Lung (tissue), 12 donors: ENCODE data around the gene S1PR3. TPM values are rescaled to one million over a fixed set of nuclear protein-coding genes. Genes with fewer than 3 reads are reported as not detected.
A peak's percentile ranks its signal among the peaks of the same experiment; 100 is the strongest.

Experiments
- ATAC-seq: fragments of 200-7000 bp; cut with Tn5 transposase; one replicate; pipeline ENCODE4 v1.9.1; 2020; ENCODE audit warnings: moderate number of reproducible peaks; ENCODE audit not compliant: insufficient read depth, low FRiP score
- DNase-seq, 3 donors: peaks; one replicate each; pipeline ENCODE4 v3.0.0-alpha.2; 2013 to 2017
- H3K27ac ChIP-seq, 2 donors: one replicate each; pipeline ENCODE4 v1.5.1; 2013; ENCODE audit warnings: mild to moderate bottlenecking in 2 of 2, moderate library complexity in 2 of 2, control low read depth in 1 of 2, inconsistent platforms in 1 of 2, low read depth in 1 of 2, low read length in 1 of 2
- H3K27me3 ChIP-seq, 3 donors: one replicate each; pipeline ENCODE4 v1.5.1; 2013; ENCODE audit warnings: low read length in 2 of 3; ENCODE audit not compliant: control insufficient read depth in 3 of 3, insufficient read depth in 3 of 3
- H3K36me3 ChIP-seq, 4 donors: one replicate each; pipeline ENCODE4 v1.5.1; 2013; ENCODE audit warnings: low read length in 4 of 4, mild to moderate bottlenecking in 1 of 4, moderate library complexity in 1 of 4; ENCODE audit not compliant: control insufficient read depth in 4 of 4, insufficient read depth in 4 of 4
- H3K4me1 ChIP-seq, 5 donors: one replicate each; pipeline ENCODE4 v1.5.1; 2013; ENCODE audit warnings: low read length in 5 of 5, mild to moderate bottlenecking in 2 of 5, moderate library complexity in 1 of 5; ENCODE audit not compliant: control insufficient read depth in 5 of 5, insufficient read depth in 5 of 5
- H3K4me3 ChIP-seq: one replicate; pipeline ENCODE4 v1.5.1; 2013; ENCODE audit warnings: mild to moderate bottlenecking, control low read depth, moderate library complexity
- H3K9ac ChIP-seq, 2 donors: one replicate each; pipeline ENCODE4 v1.5.1; 2013; ENCODE audit warnings: low read length in 2 of 2, control low read depth in 1 of 2; ENCODE audit not compliant: insufficient read depth in 1 of 2
- H3K9me3 ChIP-seq, 4 donors: one replicate each; pipeline ENCODE4 v1.5.1; 2013; ENCODE audit warnings: low read length in 3 of 4, mild to moderate bottlenecking in 1 of 4, moderate library complexity in 1 of 4; ENCODE audit not compliant: control insufficient read depth in 4 of 4, insufficient read depth in 3 of 4
- WGBS, 2 donors: extraction: QIAGEN DNeasy Blood & Tissue Kit; methylation state at CpG; one replicate each; pipeline ENCODE4 v1.1.7; 2013; 5-methylcytosine and 5-hydroxymethylcytosine counted together
- polyA plus RNA-seq, 2 donors: library from polyadenylated mRNA; stranded (reverse); fragments of 200-250 nt; gene quantifications; one replicate each; pipeline ENCODE4 v1.2.1, GENCODE V29; 2013
- total RNA-seq, 2 donors: library from RNA; depleted of rRNA in 1 of 2; stranded (reverse); fragments of >200 nt in 1 of 2; gene quantifications; one replicate each; pipeline ENCODE4 v1.2.1, GENCODE V29; 2014 to 2021
- TF ChIP-seq, protein P1 (sequence below): IDR thresholded peaks from 2 replicates; pipeline ENCODE4 v1.5.1; 2012; ENCODE audit warnings: mild to moderate bottlenecking; ENCODE audit errors: control extremely low read depth, extremely low read depth
- donor health status: control.
- donor health status: control.
- donor health status: Bipolar disorder and iron deficiency.
- donor health status: healthy.
- donor health status: DM: yes; HTN: yes; CAD: no.

S1PR3 gene
- total and polyA plus RNA-seq, 4 donors, result 2.8 to 38.7 (median 14.3) TPM

DNA sequence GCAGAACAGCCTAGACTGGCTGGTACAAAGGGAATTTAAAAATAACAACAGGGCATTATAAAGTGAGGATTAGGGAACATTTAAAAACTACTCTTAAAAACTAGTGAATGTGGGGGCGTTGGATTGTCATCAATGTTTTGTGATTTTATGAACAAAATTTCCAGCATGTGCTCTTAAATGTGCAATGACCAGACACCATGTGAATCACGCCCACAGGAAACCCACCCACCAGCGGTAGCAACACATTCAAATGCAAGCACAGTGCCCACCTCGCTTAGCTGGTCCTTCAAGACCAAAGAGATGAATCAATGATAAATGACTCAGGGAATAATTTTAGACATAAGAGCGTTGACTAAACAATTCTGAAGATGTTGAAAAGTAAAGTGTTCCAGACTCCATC lies 40.9 kb downstream of the S1PR3 start:
- Histone ChIP-seq H3K36me3 (no peaks in the 10 kb centered on the region), H3K4me3 (no peak overlapping the region), H3K4me1 (no peaks in the 10 kb centered on the region), H3K27ac (no peak overlapping the region), H3K9ac (no peak overlapping the region), H3K27me3 (no peaks in the 10 kb centered on the region), H3K9me3 (peaks cover 1 to 4% (median 3%) of the 10 kb centered on the region in 4 donors)
- WGBS, 2 donors, result 89 to 92% methylated on average over 5 of the region's 5 CpGs
- DNase-seq (no peak), ATAC-seq (no peak)
- TF ChIP-seq, protein P1, sequence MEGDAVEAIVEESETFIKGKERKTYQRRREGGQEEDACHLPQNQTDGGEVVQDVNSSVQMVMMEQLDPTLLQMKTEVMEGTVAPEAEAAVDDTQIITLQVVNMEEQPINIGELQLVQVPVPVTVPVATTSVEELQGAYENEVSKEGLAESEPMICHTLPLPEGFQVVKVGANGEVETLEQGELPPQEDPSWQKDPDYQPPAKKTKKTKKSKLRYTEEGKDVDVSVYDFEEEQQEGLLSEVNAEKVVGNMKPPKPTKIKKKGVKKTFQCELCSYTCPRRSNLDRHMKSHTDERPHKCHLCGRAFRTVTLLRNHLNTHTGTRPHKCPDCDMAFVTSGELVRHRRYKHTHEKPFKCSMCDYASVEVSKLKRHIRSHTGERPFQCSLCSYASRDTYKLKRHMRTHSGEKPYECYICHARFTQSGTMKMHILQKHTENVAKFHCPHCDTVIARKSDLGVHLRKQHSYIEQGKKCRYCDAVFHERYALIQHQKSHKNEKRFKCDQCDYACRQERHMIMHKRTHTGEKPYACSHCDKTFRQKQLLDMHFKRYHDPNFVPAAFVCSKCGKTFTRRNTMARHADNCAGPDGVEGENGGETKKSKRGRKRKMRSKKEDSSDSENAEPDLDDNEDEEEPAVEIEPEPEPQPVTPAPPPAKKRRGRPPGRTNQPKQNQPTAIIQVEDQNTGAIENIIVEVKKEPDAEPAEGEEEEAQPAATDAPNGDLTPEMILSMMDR, result no peak

DNA sequence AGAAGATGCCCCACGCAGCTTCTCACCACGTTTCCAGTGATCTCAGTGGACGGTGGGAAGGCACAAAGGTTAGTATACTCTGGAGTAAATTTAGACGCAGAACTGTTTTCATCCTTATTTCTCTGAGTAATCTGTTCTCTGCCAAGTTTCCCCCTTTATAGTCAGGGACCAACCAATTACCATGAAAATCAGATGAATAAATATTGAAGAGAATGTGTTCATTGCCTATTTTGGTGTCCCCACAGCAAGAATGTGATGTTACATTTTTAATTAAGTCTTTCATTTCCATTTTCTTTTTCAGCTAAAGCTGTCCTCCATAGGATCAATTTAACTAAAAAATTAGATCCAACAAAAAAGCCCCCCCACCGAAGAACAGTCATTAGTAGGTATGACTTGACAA lies 41.4 kb downstream of the S1PR3 start:
- Histone ChIP-seq H3K27me3 (no peaks in the 10 kb centered on the region), H3K4me1 (peaks cover 0 to 4% (median 0%) of the 10 kb centered on the region in 5 donors), H3K9ac (no peak overlapping the region), H3K4me3 (no peak overlapping the region), H3K36me3 (no peaks in the 10 kb centered on the region), H3K27ac (no peak overlapping the region), H3K9me3 (peaks cover 1 to 4% (median 3%) of the 10 kb centered on the region in 4 donors)
- 89 to 90% methylated on average over 5 of the region's 5 CpGs for WGBS, 2 donors
- ATAC-seq, result no peak
- DNase-seq, result no peak
- TF ChIP-seq, protein P1, result no peak

DNA sequence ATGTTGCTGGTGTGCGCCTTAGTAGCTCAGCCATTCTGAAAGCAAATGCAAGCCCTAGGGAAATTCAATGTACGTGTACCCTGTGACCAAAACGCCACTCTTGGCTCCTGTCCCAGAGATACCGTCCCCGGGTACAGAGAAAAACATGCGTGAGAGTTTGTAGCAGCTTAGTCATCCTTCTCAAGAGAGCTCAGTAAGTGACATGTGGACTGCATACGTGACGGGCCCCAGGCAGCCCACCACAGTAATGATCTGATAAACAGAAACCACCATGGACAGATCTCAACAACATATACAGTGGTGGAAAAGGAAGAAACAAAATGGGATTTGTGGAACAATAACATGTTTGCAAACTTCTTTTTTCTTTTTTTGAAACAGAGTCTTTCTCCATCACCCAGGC lies 45.1 kb downstream of the S1PR3 start:
- WGBS, 2 donors, result 60 to 61% methylated on average over 8 of the region's 8 CpGs
- DNase-seq (peak in 1 of 3 donors; percentile 50), ATAC-seq (no peak)
- TF ChIP-seq, protein P1, result no peak
- Histone ChIP-seq H3K36me3 (peaks cover 0 to 4% (median 0%) of the 10 kb centered on the region in 4 donors), H3K27ac (no peak overlapping the region), H3K4me1 (peaks cover 0 to 20% (median 6%) of the 10 kb centered on the region in 5 donors), H3K9ac (no peak overlapping the region), H3K9me3 (peaks cover 0 to 1% (median 0%) of the 10 kb centered on the region in 4 donors), H3K27me3 (no peaks in the 10 kb centered on the region), H3K4me3 (no peak overlapping the region)

DNA sequence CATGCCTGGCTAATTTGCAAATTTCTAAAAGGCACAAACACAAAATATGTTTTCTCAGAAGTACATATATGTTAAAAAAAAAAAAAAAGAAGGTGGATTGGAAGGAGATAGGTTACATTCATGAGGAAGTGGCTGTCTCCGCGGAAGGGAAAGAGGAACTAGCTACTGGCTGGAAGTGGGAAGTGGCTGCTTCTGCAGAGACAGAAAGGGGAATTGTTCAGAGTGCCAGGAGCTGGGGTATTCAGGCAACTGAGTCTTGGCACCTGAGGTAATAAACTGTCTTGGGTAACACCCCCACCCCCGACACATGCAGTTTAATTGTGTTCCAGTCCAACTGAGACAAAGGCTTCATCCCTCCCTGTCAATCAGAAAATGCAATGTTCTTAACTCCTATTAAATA lies 45.6 kb downstream of the S1PR3 start:
- H3K9me3 ChIP-seq, result peaks cover 0 to 1% (median 0%) of the 10 kb centered on the region in 4 donors
- no peak overlapping the region for H3K9ac ChIP-seq
- H3K4me1 ChIP-seq, result peaks cover 0 to 20% (median 6%) of the 10 kb centered on the region in 5 donors
- WGBS, 2 donors, result 21 to 74% methylated on average over 3 of the region's 3 CpGs
- H3K27ac ChIP-seq, result no peak overlapping the region
- H3K27me3 ChIP-seq, result no peaks in the 10 kb centered on the region
- no peak overlapping the region for H3K4me3 ChIP-seq
- peaks cover 0 to 4% (median 0%) of the 10 kb centered on the region in 4 donors for H3K36me3 ChIP-seq
- no peak for DNase-seq
- no peak for ATAC-seq
- TF ChIP-seq, protein P1, result no peak
